ENCODE results near the gene CBL. TPM values are rescaled to one million over a fixed set of nuclear protein-coding genes. Genes with fewer than 3 reads are reported as not detected.

The CBL gene
- total and polyA plus RNA-seq, 10 of the 15 experiments (the other 5 are each of a cell fraction or from before 2014, with no cell fraction given) = 3.9 to 27.1 (median 9.5) TPM

GRCh38 chr11:119338965-119339588, 132.9 kb downstream of the CBL start (continued):
- no peak for TF ChIP-seq ZNF592 (IDR thresholded peaks at IDR 0.05)
- no peak for TF ChIP-seq NFIC (IDR thresholded peaks at IDR 0.05; ENCODE audit: low read depth, low read length)
- TF ChIP-seq SUPT20H (IDR thresholded peaks at IDR 0.05; ENCODE audit: borderline replicate concordance, control insufficient read depth, low read depth, low read length) = no peak
- no peak for TF ChIP-seq EGR1 (IDR thresholded peaks at IDR 0.05; ENCODE audit: borderline replicate concordance in 1 of 2, low read depth in 2 of 2, low read length in 2 of 2)
- no peak for TF ChIP-seq CEBPZ (IDR thresholded peaks at IDR 0.05; ENCODE audit: low read depth, low read length)
- TF ChIP-seq ASH2L (IDR thresholded peaks at IDR 0.05; ENCODE audit: borderline replicate concordance, low read depth) = no peak
- TF ChIP-seq GABPA (IDR thresholded peaks at IDR 0.05; ENCODE audit: low read depth) = no peak

Data from GM12878 (cell line).